ENCODE measurements around the gene DNAJC6.
A peak's percentile ranks its signal among the peaks of the same experiment; 100 is the strongest.

DNAJC6 gene

DNA sequence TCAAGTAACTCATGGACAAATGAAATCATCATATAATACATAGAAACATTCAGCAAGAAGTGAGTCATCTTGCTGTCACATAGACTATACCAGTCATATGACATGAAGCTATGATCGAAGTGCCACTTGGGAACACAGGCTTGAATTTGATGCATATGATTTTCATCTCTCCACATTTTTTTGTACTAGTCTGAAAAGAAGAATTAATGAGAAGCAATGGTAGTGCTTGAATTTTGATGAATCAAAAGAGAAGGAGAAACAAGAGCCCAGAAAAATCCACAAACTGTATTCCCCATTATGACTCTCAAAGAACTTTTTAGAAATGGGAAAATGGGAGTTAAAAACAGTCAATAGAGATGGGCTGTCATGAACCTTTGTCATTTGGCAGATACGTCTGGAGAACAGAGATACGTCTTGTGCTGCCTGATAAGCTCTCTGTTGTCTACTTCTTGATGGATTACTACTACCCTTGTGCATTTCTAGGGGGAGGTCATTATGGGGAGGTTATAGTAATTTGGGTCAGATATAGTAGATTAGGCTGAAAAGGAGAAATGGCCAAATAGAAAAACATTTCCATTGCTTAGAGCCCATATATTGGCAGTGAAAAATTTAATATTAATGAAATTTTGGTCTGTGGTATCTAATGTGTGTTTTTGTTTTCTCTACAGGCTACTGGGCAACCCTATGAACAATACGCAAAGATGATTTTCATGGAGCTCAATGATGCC lies 103.1 kb downstream of the DNAJC6 start:
- no peak for DNase-seq

DNA sequence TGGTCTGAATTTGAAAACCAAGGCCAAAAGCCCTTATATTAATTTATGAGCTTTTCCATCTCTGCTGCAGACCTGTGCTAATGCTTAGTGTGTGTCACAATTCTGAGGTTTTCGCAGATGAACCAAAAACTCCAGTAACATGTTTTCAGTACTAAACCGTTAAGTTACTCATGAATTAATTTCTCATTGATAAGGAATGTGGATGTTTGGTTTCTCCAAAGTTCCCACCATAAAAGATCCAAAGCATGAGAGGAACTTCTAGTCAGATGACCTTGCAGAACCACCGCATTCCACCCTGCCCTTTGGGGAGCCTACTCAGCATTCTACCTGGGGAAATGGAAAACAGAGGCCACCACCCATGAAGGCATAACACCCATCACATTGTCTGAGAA lies 103.6 kb downstream of the DNAJC6 start:
- DNase-seq: no peak

DNA sequence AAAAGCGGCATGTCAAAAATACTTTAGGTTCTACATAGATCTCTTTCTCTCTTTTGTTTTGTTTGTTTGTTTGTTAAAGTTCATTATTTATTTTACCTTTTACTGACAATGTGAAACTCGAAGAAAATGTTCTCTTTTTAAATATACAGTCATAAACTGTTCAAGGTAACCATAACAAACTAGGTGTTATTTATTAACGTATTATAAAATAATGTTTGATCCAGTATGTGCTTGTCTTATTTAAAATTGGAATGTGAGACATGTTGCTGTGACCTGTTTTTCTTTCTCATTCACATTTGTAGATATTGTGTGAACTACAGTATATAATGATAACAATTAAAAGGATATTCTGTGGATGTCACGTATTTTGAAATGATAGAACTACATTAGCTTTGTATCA lies 105.2 kb downstream of the DNAJC6 start:
- no peak for DNase-seq

DNA sequence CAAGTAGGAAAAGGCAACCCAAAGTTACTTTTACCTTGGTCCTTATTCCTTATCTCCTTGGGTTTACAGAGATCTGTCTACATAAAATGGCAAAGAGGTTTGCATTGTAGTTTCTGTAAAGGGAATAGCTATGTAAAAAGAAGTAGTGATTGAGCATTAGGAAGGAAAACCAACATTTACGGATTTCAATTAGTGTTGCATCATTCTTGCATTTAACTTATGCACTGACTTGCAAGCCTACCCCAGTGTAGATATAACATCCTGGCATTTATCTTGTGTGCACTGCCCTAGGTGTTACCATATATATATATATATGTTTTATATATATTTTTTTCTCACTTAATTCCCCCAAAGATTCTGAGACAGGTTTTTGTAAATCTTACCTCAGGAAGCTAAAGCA lies 107.4 kb downstream of the DNAJC6 start:
- no peak for DNase-seq

DNA sequence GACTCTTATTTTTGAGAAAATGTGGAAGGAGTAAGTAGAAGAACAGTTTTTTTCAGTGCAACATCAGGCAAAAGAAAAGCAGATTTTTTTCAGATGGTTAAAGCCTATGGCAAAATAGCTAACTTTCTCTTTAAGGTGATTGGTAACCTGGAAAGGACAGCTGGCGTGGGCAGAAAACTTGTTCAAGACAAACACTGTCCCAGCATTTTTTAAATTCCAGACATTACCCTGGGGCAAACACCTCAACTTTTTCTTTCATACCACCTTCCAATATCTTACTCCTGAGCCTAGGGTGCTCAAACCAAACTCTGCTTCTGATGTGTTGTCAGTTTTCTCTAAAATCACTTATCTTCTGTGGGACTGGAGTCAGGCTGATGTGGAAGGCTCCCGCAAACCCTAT lies 108.4 kb downstream of the DNAJC6 start:
- no peak for DNase-seq

DNA sequence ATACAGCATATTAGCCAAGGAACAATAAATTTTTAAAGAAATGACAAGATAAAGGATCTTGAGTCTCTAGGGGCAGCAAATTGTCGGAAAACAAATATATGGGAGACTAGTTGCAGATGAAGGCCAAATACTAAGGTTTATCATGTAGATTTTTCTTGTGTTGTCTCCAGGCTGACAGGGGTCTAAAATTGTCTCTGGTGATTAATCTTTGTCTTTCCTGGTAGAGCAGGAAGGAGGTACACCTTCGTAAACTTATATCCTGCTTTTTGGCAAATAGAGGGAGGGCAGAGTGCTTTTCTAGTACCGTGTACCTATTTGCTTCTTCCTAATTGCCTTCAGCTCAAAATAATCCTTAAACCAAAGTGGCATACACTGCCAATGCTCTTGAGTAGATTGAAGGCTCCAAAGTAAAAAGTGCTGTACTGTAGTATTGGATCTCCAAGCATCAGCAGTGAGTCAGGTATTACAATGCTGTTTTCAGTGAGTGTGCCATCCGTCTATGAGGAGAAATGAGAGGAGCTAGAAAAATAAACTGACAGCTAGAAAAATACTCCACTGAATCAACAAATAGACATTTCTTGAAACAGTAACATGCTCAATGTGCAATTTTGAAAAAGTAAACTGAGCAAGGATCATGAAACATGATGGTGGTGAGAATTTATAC lies 109.3 kb downstream of the DNAJC6 start:
- DNase-seq: no peak

DNA sequence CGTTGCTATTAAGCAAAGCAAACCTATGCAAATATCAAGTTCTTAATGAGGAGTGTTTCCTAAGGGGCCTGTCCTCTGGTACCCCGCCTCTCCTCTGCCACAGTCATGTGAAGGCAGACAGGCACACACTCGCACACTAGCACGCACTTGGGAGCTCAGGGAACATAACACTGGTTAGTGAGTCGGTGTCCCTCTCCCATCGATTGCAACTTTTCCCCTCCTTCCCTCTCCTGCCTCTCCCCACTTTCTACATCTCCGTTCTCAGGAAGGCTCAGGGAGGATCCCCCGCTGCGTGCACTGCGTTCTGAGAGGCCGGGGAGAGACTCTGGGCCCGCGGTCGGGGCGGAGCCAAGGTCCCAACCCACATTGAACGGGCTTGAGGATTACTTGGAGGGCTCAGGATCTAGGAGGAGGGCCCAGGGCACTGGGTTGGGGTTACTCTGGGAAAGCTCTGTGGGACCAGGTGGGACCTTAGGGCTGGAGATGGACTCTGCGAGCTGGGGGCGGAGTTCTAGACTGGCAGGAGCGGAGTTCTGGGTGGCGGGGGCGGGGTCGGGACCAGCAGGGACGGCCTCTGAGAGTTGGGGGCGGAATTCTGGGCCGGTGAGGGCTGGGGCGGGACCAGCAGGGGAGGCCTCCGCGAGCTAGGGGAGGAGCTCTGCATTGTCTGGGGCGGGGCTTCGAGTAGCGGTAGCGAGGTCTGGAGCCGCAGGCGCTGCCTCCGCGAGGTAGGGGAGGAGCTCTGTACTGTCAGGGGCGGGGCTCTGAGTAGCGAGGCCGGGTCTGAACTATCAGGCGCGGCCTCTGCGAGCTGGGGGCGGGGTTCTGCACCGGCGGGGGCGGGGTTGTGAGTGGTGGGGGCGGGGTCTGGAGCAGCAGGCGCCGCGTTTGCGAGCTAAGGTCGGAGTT lies 110.6 kb downstream of the DNAJC6 start:
- DNase-seq: peak; percentile 98 to 99

DNA sequence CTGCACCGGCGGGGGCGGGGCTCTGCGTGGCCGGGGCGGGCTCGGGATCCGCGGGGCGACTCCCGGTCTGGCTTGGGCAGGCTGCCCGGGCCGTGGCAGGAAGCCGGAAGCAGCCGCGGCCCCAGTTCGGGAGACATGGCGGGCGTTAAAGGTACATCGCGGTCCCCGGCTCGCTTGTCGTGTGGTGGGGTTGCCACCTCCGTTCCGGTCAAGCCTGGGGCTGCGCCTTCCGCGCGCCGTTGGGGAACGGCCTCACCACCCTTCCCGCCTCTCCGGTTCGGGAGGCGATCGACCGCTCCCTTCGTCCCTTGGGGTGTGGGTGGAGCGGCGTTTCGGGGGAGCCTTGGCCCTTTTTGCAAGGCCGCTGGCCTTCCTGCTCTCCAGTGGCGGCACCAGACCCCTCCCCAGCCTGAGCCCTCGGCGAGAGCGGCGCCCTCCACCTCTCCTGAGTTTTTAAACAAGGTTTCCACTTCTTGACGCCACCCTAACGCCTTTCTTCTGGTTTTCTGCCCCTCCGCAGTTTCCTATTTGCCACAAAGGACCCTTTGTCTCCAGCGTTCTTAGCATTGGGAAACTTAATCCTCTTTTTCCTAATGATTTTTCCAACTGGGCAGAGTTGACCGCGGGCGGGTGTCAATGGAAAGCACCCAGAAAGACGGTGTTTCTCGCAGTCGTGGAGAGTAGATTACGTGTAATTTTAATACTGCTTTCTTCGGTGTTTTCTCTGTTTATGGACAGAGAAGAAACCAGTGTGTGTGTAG lies 111.4 kb downstream of the DNAJC6 start, which contains the start of the genes LEPR and LEPROT:
TSS of gene LEPR (plus strand) at position 79 of the 761 bp plus-strand sequence. CDS start 144,898 bp downstream, outside the sequence.
TSS of gene LEPROT (plus strand) at position 79 of the 761 bp plus-strand sequence. CDS start at position 136, 57 bp downstream.
- DNase-seq: no peak

DNA sequence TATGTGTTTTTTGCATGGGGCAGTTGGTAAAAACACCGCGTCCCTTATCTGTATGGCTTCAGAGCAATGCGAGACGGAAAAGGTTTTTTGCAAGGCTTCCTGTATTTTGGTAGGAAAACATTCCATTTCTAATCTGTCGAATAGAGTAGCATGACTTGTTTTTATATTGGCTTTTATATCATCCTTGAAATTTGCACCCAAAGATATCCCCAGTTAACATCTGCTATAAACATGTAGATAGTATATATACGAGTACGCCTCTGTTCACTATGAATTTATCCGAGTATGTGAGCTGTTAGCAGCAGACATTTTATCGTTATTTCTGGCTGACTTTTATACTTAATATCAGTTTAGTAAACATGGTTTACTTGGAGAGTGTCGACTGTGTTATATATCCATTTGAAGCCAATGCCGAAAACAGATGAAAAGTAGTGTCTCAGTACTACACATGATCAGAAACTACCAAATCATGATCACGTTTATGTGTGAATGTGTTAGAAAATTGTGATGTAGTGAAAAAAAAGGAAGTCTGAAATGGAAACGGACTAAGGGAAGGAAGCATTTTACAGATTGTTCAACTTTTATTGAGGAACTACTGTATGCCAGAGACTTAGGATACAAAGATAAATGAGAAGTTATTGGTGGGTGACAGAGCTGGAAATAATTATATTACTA lies 112.1 kb downstream of the DNAJC6 start:
- peak in 1 of 2 donors; percentile 49 for DNase-seq

DNA sequence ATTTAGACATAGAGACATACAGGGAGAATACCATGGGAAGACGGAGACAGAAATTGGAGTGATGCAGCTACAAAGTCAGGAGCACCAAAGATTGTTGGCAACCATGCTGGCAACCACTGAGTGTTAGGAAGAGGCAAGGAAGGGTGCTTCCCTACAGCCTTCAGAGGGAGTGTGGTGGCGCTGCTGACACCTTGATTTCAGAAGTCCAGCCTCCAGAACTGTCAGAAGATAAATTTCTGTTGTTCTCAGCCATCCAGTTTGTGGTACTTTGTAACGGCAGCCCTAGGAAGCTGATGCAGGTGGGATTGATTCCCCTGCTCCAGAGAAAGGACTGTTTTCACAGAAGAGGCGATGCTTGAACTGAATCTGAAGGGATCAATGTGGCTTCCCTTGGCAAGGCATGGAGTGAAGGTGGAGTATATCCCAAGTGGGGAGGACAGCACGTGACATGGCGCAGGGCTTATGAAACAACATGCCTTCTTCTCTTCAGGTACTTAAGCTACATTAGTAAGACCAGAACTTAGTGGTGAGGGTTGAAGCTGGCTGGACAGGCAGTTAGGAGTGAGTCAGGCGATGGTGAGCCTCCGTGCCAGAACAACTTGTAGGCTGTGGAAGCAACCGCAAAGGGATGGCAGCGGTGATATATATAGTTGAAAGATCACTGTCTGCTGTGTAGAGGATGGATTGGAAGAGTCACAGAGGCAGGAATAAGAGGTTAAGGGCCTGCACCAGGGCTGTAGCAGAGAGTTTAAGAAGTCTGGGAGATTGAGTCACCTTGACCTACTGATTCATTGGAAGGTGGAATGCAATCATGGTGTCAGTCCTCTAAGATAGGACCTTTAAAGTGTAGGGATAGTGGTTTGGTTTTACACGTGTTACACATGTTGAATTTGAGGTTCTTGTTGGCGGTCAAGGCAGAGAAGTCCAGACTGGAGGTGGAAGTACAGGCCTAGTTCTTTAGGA lies 113.2 kb downstream of the DNAJC6 start:
- DNase-seq: no peak

DNA sequence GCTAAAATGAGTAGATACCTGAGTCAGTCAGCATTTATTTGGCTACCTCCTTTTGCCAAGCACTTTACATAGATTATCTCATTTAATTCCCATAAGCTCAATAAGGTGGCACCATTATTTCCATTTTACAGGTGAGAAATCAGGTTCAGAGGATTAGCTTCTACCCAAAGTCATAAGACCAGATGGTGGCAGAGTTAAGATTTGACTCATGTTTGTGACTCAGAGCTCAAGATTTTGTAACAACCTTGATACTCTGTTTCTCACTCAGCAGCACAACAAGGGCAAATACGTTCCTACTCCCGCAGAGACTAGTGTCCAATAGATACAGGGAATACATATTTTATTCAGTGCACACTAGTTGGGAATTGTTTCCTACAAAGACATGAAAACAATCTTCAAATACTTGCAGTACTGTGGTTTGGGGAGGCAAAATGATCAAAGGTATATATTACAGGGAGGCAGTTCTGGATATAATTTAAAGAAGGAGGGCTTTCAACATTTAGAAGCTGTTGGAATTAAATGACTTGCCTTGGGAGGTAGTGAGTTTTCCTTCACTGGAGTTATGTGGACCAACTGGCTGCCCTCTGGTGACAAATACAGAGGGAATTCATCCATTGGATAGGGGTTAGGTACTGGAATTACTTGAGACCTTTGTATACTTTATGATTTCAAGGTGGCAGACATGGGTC lies 114.7 kb downstream of the DNAJC6 start:
- no peak for DNase-seq

DNA sequence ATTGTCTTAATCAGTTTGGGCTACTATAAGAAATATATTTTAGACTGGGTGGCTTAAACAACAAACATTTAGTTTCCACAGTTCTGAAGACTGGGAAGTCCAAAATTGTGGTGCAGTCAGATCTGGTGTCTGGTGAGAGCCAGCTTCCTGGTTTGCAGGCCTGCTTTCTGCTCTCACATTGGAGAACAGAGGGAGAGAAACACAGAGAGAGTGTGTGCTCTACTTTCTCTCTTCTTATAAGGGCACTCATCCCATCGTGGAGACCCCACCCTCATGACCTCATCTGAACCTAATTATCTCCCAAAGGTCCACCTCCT lies 115.2 kb downstream of the DNAJC6 start:
- no peak for DNase-seq

DNA sequence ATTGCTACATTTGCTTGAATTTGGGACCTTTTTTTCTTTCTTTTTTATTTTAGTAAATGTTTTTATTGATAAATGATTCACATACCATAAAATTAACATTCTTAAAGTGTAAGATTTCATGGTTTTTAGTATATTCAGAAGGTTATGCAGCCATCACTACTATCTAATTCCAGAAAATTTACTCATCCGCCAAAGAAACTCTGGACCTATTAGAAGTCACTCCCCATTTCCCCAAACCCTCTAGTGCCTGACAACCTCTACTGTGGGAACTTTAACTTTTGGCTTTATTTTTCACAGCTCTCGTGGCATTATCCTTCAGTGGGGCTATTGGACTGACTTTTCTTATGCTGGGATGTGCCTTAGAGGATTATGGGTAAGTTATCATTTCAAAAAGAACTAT lies 115.7 kb downstream of the DNAJC6 start:
- no peak for DNase-seq

DNA sequence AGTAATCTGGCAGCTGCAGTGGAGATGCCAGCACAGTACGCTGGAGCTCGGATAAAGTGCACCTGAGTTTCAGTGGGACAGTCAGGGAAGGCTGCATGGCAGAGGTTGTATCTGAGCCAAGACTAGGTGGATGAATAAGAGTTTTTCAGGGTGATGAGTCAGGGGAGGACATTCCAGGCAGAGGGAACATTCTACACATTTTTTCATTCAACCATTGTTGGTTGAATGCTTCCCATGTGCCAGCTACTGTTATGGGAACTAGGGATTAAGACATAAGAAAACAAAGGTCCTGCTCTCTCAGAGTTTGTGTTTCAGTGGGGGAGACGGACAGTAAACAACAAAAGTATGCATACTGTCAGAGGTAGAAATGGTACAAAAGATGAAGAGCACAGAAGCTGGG lies 116.4 kb downstream of the DNAJC6 start:
- no peak for DNase-seq

DNA sequence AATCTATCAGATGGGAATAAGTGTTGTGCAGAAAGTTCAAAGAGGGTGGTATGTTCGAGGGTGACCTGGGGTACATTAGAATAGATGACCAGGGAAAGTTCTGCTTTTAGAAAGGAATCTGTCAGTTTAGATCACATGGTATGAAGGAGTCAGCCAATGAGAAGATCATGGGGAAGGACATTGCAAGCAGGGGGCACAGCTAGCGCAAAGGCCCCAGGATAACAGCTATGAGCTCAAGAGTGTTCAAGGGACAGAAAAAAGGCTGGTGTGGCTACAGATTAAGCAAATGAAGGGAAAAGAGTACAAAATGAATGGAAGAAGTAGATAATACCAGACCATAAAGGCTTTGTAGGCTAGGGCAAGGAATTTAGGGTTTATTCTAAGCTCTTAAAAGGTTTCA lies 119.7 kb downstream of the DNAJC6 start:
- DNase-seq: no peak

DNA sequence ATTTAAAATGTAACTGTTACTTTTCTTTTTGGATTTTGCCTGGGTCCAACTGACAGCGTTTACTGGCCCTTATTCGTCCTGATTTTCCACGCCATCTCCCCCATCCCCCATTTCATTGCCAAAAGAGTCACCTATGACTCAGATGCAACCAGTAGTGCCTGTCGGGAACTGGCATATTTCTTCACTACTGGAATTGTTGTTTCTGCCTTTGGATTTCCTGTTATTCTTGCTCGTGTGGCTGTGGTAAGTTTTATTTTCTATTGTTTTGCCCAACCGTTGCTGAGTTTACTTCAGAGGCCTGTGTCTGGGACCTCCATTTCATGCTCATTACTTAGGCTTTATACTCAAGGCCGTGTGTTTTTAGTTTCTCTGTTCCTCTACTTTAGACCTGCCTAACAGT lies 120.5 kb downstream of the DNAJC6 start:
- peak in 1 of 2 donors; percentile 12 for DNase-seq

DNA sequence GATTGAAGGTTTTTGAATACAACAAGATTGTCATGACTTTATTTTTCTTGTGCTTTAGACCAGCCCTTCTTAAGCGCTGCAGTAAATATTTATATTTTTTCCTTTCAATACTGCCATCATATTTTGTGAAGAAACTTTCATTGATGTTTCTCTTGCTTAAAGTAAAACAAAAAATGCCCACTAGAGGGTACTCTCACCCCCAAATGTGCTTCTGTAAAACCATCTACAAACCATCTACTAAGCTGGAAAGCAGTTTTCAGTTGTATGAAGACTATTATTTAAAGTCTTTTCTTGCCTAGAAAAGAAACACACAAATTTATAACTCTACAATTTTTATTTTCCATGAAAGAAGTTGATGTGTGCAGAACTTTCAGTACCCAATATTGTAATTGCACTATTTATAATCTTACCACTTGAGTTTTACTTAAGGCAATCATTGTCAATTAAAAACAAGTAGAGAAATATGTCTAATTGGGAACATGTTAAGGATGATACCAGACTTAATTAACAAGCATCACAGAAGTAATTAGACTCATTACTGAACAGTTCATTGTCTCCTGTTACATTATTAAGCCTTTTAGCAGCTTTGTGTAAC lies 121.9 kb downstream of the DNAJC6 start:
- DNase-seq: peak in 1 of 2 donors; percentile 13

DNA sequence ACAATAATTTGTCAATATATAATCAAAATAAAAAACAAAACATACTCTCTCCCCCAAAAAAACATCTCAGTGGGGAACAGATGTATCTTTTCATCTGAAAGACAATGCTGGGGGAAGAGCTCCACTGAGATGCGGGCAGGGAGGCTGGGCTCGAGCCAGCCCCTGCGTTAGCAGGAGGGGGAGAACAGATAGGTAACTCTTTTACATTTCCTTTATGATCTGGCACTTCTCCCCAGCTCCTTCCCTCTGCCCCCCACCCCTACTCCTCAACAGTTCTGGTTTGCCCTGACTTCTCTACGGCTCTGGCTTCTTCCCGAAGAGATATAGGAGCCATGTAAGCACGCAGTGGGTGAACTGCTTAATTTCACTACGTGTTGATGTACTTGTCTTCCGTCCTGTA lies 123.6 kb downstream of the DNAJC6 start:
- DNase-seq: no peak

DNA sequence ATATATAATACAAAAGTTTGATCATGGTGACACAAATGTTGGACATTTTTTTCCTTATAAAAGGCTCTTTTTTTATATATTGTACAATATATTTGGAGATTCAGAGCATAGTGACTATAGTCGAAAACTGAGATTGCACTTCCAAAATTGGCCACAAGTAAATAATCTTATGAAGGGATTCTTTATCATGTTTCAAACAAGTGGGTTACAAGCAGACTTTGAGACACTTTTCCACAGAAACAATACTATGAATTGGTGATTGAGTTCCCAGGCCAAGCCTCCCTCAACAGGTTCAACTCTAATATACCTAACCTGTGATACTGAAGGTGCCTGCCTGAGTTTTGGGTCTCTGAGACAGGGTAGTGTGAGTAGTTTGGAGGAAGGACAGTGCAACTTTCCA lies 124.9 kb downstream of the DNAJC6 start:
- DNase-seq: no peak

DNA sequence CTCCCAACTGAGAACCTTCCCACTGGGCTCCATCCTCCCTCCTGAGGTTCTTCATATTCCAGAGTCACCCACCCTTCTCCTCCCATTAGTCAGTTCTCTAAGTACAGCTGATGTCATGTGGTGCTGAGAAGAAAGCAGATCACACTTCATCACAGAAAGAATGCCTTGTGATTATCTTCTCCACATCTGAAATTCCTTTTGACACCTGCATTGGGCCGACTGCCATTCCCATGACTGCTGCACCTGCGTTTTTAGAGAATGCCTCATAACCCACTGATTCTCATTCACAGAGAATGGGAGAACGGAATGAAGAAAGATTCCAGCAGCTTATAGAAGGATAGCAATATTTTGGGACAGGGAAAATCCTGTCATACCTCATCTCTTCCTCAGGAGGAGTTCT lies 125.4 kb downstream of the DNAJC6 start:
- DNase-seq: no peak

Measured in bone marrow (tissue), 2 donors.